H1 (cell line): ENCODE results near the gene EIF2A. TPM values are rescaled to one million over a fixed set of nuclear protein-coding genes. Genes with fewer than 3 reads are reported as not detected.

Source experiments
- CHD7 ChIP-seq: fragments of 300-600 bp; sonication (generic); IDR thresholded peaks from 2 replicates; pipeline ENCODE4 v1.7.1; 2012; ENCODE audit warnings: low read length, moderate library complexity, mild to moderate bottlenecking, inconsistent platforms; ENCODE audit not compliant: insufficient replicate concordance
- HDAC6 ChIP-seq: IDR thresholded peaks from one replicate; pipeline ENCODE4 v1.7.1; 2012; ENCODE audit warnings: low read depth, mild to moderate bottlenecking, inconsistent platforms, low read length, moderate library complexity
- MAX ChIP-seq: IDR thresholded peaks from 2 replicates; pipeline ENCODE4 v1.6.1; 2012; ENCODE audit warnings: inconsistent platforms
- PHF8 ChIP-seq: fragments of 200-600 bp; sonication (generic); conservative IDR thresholded peaks from 2 replicates; pipeline ENCODE4 v1.7.1; 2012; ENCODE audit warnings: low read depth, mild to moderate bottlenecking, inconsistent platforms, low read length, moderate library complexity
- RBBP5 ChIP-seq: IDR thresholded peaks from 2 replicates; pipeline ENCODE4 v1.7.1; 2012; ENCODE audit warnings: low read depth, mild to moderate bottlenecking, inconsistent platforms, low read length, moderate library complexity, borderline replicate concordance
- RXRA ChIP-seq: IDR thresholded peaks from 2 replicates; pipeline ENCODE4 v1.6.1; 2011; ENCODE audit warnings: low read depth, mild to moderate bottlenecking, low read length, moderate library complexity; ENCODE audit not compliant: insufficient read depth
- TCF12 ChIP-seq: IDR thresholded peaks from 2 replicates; pipeline ENCODE4 v1.6.1; 2011; ENCODE audit warnings: low read depth, mild to moderate bottlenecking, low read length
- polyA plus RNA-seq, 7 experiments: library from polyadenylated mRNA; depleted of rRNA in 3 of 7; stranded (reverse) in 5 of 7; unstranded in 2 of 7; fragments of >200 nt in 5 of 7; fragments of 200-250 nt in 2 of 7; gene quantifications; 1 replicate in 5 of 7; 2 replicates in 1 of 7; 4 replicates in 1 of 7; pipeline versions ENCODE4 v1.2.1 to v1.2.3, GENCODE V29; 2011 to 2013; ENCODE audit warnings: missing spikeins in 2 of 7, mixed read lengths in 2 of 7
- total RNA-seq: library from RNA; stranded (reverse); fragmentation: NEBNext Ultra II Directional; extraction: Animal tissue kit (Norgen Biotek cat#: 25700); gene quantifications from 2 replicates; pipeline ENCODE4 v1.2.1, GENCODE V29; 2021

The EIF2A gene
- total and polyA plus RNA-seq, 2 of the 8 experiments (the other 6 are each of a cell fraction or from before 2014, with no cell fraction given), result 59.3 to 91.6 TPM

- TF ChIP-seq CHD7 (no peak), HDAC6 (no peak), TCF12 (no peak), RXRA (no peak), MAX (no peak), PHF8 (no peak), RBBP5 (no peak)
Measured at GRCh38 chr3:150509780-150510179, 36.8 kb upstream of the EIF2A start (continued).
